WTC11 (cell line): Measurements from ENCODE around the gene HOXB8.

ENCODE experiments used
- CREB1 ChIP-seq: sonication (generic); formaldehyde crosslinking; IDR thresholded peaks from 2 replicates; pipeline ENCODE4 v1.8.0; 2023; ENCODE audit warnings: mild to moderate bottlenecking, missing genetic modification reagents
- ZNF263 ChIP-seq: sonication (generic); formaldehyde crosslinking; IDR thresholded peaks from 2 replicates; pipeline ENCODE4 v1.8.1; 2022; ENCODE audit warnings: low read depth, mild to moderate bottlenecking, moderate library complexity, missing genetic modification reagents
- TF ChIP-seq, protein P1 (sequence below): fragments of 250-450 bp; sonication (Bioruptor Pico); conservative IDR thresholded peaks from 2 replicates; pipeline ENCODE4 v1.9.0; 2021; ENCODE audit warnings: mild to moderate bottlenecking
- TF ChIP-seq, protein P2 (sequence below): fragments of 250-450 bp; sonication (Bioruptor Pico); IDR thresholded peaks from 2 replicates; pipeline ENCODE4 v1.9.0; 2021; ENCODE audit warnings: moderate library complexity, mild to moderate bottlenecking, inconsistent platforms, borderline replicate concordance
- TF ChIP-seq, protein P3 (sequence below): fragments of 200-600 bp; IDR thresholded peaks from 2 replicates; pipeline ENCODE4 v1.8.0; 2022; ENCODE audit warnings: antibody characterized with exemption
- TF ChIP-seq, protein P4 (sequence below): sonication (generic); formaldehyde crosslinking; IDR thresholded peaks from 2 replicates; pipeline ENCODE4 v1.8.0; 2022; ENCODE audit warnings: mild to moderate bottlenecking, missing genetic modification reagents
- TF ChIP-seq, protein P5 (sequence below): sonication (generic); formaldehyde crosslinking; IDR thresholded peaks from 2 replicates; pipeline ENCODE4 v1.8.1; 2023; ENCODE audit warnings: mild to moderate bottlenecking, missing genetic modification reagents
- TF ChIP-seq, protein P6 (sequence below): sonication (generic); formaldehyde crosslinking; IDR thresholded peaks from 2 replicates; pipeline ENCODE4 v1.8.1; 2023; ENCODE audit warnings: mild to moderate bottlenecking, missing genetic modification reagents
- TF ChIP-seq, protein P7 (sequence below): sonication (generic); formaldehyde crosslinking; IDR thresholded peaks from 2 replicates; pipeline ENCODE4 v1.8.1; 2023; ENCODE audit warnings: mild to moderate bottlenecking, moderate library complexity, missing genetic modification reagents
- TF ChIP-seq, protein P8 (sequence below): sonication (generic); formaldehyde crosslinking; IDR thresholded peaks from 2 replicates; pipeline ENCODE4 v1.8.0; 2022; ENCODE audit warnings: missing genetic modification reagents

DNA sequence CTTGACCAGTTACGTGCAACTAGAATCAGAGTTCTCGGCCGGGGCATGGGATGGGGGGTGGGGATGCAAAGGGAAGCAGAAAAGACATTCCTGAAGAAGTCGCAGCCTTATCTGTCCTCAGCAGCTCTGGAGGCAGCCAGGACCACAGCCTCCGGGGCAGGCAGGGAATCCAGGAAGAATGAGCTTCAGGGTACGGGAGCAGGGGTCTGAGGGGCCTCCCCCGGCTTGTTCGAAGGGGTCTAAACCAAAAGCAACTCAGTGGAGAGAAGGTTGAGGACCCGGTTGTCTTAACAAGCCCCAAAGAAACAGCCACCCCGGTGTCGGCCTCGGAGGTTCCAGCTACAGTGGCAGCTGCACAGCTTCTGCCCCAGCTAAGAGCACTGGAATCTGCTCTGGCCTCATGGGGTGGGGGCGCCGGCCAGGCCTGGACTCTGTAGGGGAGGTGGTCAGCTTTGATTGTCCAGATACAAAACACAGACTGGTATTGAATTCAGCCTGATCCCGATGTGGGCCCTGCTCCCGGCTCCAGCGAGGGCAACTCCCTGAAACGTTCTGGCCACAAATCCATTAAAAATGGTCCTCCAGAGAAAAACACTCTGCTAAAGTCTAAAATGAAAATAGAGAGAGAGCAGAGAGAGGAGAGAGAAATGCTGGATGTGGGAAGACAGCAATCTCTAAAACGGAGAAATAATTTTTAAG, 44.6 kb downstream of the HOXB8 start:
- TF ChIP-seq, protein P1, sequence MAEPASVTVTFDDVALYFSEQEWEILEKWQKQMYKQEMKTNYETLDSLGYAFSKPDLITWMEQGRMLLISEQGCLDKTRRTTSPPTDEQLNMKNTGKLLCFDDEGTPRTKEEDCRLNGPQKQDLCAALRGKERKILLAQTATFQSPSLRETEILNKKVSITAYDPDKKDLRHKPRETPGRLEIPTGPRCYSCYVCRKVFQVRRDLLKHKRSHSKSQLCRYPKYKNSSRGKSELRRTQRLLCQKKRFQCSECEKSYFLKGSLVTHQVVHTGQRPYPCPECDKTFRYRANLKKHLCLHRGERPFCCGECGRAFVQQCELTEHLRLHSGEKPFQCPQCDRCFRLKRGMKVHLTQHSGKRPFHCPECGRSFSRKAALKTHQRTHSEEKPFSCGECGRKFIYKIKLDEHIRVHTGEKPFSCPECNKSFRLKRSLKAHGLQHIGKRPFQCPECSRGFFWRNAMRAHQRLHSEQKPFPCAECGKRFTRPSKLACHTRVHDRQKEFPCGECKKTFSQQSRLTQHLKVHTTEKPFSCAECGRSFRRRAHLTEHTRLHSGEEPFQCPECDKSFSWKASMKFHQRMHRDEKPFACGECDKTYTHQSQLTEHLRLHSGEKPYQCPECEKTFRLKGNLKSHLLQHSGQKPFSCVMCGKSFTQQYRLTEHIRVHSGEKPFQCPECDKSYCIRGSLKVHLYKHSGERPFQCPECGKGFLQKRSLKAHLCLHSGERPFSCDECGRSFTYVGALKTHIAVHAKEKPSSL (CRISPR knock-in tag): no peak
- TF ChIP-seq, protein P2, sequence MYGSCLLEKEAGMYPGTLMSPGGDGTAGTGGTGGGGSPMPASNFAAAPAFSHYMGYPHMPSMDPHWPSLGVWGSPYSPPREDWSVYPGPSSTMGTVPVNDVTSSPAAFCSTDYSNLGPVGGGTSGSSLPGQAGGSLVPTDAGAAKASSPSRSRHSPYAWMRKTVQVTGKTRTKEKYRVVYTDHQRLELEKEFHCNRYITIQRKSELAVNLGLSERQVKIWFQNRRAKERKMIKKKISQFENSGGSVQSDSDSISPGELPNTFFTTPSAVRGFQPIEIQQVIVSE (CRISPR knock-in tag): no peak
- TF ChIP-seq, protein P3, sequence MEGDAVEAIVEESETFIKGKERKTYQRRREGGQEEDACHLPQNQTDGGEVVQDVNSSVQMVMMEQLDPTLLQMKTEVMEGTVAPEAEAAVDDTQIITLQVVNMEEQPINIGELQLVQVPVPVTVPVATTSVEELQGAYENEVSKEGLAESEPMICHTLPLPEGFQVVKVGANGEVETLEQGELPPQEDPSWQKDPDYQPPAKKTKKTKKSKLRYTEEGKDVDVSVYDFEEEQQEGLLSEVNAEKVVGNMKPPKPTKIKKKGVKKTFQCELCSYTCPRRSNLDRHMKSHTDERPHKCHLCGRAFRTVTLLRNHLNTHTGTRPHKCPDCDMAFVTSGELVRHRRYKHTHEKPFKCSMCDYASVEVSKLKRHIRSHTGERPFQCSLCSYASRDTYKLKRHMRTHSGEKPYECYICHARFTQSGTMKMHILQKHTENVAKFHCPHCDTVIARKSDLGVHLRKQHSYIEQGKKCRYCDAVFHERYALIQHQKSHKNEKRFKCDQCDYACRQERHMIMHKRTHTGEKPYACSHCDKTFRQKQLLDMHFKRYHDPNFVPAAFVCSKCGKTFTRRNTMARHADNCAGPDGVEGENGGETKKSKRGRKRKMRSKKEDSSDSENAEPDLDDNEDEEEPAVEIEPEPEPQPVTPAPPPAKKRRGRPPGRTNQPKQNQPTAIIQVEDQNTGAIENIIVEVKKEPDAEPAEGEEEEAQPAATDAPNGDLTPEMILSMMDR: no peak
- TF ChIP-seq, protein P4, sequence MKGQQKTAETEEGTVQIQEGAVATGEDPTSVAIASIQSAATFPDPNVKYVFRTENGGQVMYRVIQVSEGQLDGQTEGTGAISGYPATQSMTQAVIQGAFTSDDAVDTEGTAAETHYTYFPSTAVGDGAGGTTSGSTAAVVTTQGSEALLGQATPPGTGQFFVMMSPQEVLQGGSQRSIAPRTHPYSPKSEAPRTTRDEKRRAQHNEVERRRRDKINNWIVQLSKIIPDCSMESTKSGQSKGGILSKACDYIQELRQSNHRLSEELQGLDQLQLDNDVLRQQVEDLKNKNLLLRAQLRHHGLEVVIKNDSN (CRISPR knock-in tag): no peak
- TF ChIP-seq, protein P5, sequence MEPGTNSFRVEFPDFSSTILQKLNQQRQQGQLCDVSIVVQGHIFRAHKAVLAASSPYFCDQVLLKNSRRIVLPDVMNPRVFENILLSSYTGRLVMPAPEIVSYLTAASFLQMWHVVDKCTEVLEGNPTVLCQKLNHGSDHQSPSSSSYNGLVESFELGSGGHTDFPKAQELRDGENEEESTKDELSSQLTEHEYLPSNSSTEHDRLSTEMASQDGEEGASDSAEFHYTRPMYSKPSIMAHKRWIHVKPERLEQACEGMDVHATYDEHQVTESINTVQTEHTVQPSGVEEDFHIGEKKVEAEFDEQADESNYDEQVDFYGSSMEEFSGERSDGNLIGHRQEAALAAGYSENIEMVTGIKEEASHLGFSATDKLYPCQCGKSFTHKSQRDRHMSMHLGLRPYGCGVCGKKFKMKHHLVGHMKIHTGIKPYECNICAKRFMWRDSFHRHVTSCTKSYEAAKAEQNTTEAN (CRISPR knock-in tag): no peak
- no peak for TF ChIP-seq CREB1
- TF ChIP-seq, protein P6, sequence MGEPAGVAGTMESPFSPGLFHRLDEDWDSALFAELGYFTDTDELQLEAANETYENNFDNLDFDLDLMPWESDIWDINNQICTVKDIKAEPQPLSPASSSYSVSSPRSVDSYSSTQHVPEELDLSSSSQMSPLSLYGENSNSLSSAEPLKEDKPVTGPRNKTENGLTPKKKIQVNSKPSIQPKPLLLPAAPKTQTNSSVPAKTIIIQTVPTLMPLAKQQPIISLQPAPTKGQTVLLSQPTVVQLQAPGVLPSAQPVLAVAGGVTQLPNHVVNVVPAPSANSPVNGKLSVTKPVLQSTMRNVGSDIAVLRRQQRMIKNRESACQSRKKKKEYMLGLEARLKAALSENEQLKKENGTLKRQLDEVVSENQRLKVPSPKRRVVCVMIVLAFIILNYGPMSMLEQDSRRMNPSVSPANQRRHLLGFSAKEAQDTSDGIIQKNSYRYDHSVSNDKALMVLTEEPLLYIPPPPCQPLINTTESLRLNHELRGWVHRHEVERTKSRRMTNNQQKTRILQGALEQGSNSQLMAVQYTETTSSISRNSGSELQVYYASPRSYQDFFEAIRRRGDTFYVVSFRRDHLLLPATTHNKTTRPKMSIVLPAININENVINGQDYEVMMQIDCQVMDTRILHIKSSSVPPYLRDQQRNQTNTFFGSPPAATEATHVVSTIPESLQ (CRISPR knock-in tag): no peak
- TF ChIP-seq ZNF263 (CRISPR knock-in tag): no peak
- TF ChIP-seq, protein P7, sequence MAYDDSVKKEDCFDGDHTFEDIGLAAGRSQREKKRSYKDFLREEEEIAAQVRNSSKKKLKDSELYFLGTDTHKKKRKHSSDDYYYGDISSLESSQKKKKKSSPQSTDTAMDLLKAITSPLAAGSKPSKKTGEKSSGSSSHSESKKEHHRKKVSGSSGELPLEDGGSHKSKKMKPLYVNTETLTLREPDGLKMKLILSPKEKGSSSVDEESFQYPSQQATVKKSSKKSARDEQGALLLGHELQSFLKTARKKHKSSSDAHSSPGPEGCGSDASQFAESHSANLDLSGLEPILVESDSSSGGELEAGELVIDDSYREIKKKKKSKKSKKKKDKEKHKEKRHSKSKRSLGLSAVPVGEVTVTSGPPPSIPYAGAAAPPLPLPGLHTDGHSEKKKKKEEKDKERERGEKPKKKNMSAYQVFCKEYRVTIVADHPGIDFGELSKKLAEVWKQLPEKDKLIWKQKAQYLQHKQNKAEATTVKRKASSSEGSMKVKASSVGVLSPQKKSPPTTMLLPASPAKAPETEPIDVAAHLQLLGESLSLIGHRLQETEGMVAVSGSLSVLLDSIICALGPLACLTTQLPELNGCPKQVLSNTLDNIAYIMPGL: no peak
- TF ChIP-seq, protein P8, sequence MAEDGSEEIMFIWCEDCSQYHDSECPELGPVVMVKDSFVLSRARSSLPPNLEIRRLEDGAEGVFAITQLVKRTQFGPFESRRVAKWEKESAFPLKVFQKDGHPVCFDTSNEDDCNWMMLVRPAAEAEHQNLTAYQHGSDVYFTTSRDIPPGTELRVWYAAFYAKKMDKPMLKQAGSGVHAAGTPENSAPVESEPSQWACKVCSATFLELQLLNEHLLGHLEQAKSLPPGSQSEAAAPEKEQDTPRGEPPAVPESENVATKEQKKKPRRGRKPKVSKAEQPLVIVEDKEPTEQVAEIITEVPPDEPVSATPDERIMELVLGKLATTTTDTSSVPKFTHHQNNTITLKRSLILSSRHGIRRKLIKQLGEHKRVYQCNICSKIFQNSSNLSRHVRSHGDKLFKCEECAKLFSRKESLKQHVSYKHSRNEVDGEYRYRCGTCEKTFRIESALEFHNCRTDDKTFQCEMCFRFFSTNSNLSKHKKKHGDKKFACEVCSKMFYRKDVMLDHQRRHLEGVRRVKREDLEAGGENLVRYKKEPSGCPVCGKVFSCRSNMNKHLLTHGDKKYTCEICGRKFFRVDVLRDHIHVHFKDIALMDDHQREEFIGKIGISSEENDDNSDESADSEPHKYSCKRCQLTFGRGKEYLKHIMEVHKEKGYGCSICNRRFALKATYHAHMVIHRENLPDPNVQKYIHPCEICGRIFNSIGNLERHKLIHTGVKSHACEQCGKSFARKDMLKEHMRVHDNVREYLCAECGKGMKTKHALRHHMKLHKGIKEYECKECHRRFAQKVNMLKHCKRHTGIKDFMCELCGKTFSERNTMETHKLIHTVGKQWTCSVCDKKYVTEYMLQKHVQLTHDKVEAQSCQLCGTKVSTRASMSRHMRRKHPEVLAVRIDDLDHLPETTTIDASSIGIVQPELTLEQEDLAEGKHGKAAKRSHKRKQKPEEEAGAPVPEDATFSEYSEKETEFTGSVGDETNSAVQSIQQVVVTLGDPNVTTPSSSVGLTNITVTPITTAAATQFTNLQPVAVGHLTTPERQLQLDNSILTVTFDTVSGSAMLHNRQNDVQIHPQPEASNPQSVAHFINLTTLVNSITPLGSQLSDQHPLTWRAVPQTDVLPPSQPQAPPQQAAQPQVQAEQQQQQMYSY (CRISPR knock-in tag): no peak
